ENCODE data around the gene CPS1.

CPS1 gene

DNA sequence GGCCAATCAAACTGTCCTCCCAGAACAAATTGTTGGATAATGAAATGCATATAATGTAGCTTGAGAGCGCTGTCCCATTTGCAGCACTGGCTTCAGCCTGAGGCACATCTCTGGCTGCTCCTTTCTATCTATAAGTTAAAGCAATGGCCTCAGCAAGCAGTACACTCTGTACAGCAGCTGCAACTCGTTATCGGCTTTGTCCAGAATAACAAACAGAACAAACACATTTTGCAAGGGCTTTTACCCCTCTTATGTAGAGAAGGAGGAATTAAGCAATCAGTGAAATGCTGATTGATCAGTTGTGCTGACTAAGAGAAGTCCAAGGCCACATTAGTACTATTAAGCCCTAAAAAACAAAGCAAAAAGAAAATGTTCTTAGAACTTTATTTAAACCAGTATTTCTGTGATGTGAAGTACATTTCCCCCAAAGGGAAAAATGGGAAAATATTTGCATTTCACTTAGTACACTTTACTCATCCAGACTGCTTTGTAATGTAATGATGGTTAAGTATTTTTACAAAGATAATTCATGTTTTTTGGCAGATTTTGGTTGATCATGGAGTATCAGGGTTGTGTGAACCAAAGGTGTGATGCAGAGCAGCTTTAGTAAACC lies 15.0 kb upstream of the CPS1 start:
- ChIA-PET POLR2A (no interaction called here), CTCF (interaction anchor here (1.1 kb wide), 2 partner anchors 37 to 39 kb away, joined by 3 to 4 read pairs; no protein-coding TSS in a partner anchor)
- TF ChIP-seq CTCF (IDR thresholded peaks at IDR 0.05; ENCODE audit: insufficient read depth, low read length, missing control alignments), result no peak
- H3K4me3 ChIP-seq (ENCODE audit: low read depth, low read length), result no peak overlapping the region
- no peak for DNase-seq (ENCODE audit: low read depth, low spot score)

GRCh38 chr2:210544007-210544590 lies 12.3 kb upstream of the CPS1 start:
- no peak for DNase-seq (ENCODE audit: low read depth, low spot score)
- ChIA-PET POLR2A (no interaction called here), CTCF (interaction anchor here (2.3 kb wide), 1 partner anchor 41 kb away, joined by 8 read pairs; no protein-coding TSS in a partner anchor)
- no peak for TF ChIP-seq CTCF (IDR thresholded peaks at IDR 0.05; ENCODE audit: insufficient read depth, low read length, missing control alignments)
- no peak overlapping the region for H3K4me3 ChIP-seq (ENCODE audit: low read depth, low read length)

DNA sequence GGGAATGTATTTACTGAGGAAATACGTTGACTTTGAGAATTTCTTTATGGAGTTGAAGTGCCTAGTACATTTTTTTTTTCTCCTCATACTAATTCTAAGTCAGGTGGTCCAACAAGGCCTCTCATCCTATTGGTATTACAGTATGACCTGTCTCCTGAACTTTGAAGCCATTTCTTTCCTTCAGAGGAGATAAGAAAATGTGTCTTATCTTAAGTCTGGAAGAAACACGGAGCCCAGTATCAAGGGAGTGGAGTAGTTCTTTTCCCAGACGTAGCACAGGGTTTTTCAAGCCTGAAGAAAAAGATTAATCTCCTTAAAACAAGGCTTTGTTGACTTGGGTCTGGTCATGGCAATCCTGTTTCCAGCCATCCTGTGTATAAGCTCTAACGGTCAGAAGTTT lies 11.6 kb upstream of the CPS1 start:
- ChIA-PET POLR2A (no interaction called here), CTCF (interaction anchor here (2.3 kb wide), 1 partner anchor 42 kb away, joined by 8 read pairs; no protein-coding TSS in a partner anchor)
- TF ChIP-seq CTCF (IDR thresholded peaks at IDR 0.05; ENCODE audit: insufficient read depth, low read length, missing control alignments), result no peak
- no peak for DNase-seq (ENCODE audit: low read depth, low spot score)
- no peak overlapping the region for H3K4me3 ChIP-seq (ENCODE audit: low read depth, low read length)

GRCh38 chr2:210546424-210547208 lies 9.8 kb upstream of the CPS1 start:
- POLR2A ChIA-PET, result no interaction called here
- H3K4me3 ChIP-seq (ENCODE audit: low read depth, low read length), result no peak overlapping the region
- CTCF ChIA-PET, result no interaction called here
- no peak for DNase-seq (ENCODE audit: low read depth, low spot score)
- TF ChIP-seq CTCF (IDR thresholded peaks at IDR 0.05; ENCODE audit: insufficient read depth, low read length, missing control alignments), result no peak

- ChIA-PET POLR2A (no interaction called here), CTCF (interaction anchor here (1.1 kb wide), 1 partner anchor 45 kb away, joined by 3 read pairs; no protein-coding TSS in a partner anchor)
- no peak for TF ChIP-seq CTCF (IDR thresholded peaks at IDR 0.05; ENCODE audit: insufficient read depth, low read length, missing control alignments)
- no peak for DNase-seq (ENCODE audit: low read depth, low spot score)
- no peak overlapping the region for H3K4me3 ChIP-seq (ENCODE audit: low read depth, low read length)
These were observed 8.4 kb upstream of the CPS1 start for GRCh38 chr2:210548031-210548430.

DNA sequence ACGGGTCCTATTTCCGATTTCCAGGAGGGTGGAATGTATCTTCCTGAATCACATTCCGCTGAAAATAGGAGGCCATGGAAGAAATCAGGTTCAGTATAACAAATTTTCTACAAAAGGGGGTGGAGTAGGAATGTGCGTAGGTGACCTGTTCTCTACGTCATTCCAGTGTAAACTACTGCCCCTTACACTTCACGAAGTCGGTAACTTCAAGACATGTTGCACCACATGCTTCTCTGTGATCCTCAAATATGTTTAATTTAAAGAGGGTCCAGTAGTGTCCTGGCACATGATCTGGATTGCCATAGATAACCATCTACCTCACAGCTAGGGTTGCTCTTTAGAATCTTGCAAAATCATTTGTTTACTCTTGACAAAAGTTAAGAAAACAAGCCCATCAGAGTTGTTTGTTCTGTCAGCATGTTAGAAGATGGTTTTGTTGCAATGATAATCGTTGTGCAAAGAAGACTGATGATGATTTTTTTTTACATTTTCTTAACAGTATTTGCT lies 7.5 kb upstream of the CPS1 start:
- ChIA-PET POLR2A (no interaction called here), CTCF (no interaction called here)
- DNase-seq (ENCODE audit: low read depth, low spot score), result no peak
- no peak overlapping the region for H3K4me3 ChIP-seq (ENCODE audit: low read depth, low read length)
- no peak for TF ChIP-seq CTCF (IDR thresholded peaks at IDR 0.05; ENCODE audit: insufficient read depth, low read length, missing control alignments)
